ENCODE measurements around the gene TRPM1.

DNA sequence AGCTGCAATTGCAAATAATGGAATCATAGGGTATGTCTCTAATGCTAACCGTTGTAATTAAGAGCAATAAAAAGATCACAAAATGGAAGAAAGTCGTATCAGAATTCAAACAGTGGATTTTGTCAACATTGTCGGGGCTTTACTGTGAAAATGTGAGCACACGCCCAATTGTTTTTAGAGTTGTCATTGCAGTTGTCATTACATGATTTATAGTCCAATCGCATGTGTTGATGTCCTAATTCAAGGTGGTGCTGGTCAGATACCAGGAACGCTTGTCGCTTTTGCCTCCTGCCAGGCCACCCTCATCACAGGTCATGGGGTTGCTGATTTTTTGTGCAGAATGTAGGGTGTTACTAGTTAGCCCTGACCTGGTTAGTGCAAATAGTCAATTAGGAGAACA lies 16.2 kb downstream of the TRPM1 start:
- TF ChIP-seq, protein P1, sequence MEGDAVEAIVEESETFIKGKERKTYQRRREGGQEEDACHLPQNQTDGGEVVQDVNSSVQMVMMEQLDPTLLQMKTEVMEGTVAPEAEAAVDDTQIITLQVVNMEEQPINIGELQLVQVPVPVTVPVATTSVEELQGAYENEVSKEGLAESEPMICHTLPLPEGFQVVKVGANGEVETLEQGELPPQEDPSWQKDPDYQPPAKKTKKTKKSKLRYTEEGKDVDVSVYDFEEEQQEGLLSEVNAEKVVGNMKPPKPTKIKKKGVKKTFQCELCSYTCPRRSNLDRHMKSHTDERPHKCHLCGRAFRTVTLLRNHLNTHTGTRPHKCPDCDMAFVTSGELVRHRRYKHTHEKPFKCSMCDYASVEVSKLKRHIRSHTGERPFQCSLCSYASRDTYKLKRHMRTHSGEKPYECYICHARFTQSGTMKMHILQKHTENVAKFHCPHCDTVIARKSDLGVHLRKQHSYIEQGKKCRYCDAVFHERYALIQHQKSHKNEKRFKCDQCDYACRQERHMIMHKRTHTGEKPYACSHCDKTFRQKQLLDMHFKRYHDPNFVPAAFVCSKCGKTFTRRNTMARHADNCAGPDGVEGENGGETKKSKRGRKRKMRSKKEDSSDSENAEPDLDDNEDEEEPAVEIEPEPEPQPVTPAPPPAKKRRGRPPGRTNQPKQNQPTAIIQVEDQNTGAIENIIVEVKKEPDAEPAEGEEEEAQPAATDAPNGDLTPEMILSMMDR (IDR thresholded peaks at IDR 0.05), result no peak
- TF ChIP-seq POLR2A (IDR thresholded peaks at IDR 0.05) (no peak), EP300 (IDR thresholded peaks at IDR 0.05) (no peak)
